ENCODE results near the gene HOXA7. TPM values are rescaled to one million over a fixed set of nuclear protein-coding genes. Genes with fewer than 3 reads are reported as not detected.

Gene HOXA7
- total and polyA plus RNA-seq, 10 of the 15 experiments (the other 5 are each of a cell fraction or from before 2014, with no cell fraction given), result not detected

- intact Hi-C loops (cut with micrococcal nuclease; ENCODE audit: unreplicated experiment), result no loop called here
- Histone ChIP-seq H3K27ac (ENCODE audit: control insufficient read depth, insufficient read depth) (no peak overlapping the region), H3K79me2 (ENCODE audit: control insufficient read depth, insufficient read depth, low read length) (no peaks in the 10 kb centered on the region), H3K4me3 (no peak overlapping the region), H4K20me1 (ENCODE audit: control insufficient read depth, insufficient read depth) (no peaks in the 10 kb centered on the region), H3K9ac (ENCODE audit: control insufficient read depth, insufficient read depth, low read length) (no peak overlapping the region), H2AFZ (ENCODE audit: control insufficient read depth, low read depth, low read length) (no peak overlapping the region), H3K4me1 (ENCODE audit: control insufficient read depth, insufficient read depth, low read length) (no peaks in the 10 kb centered on the region), H3K9me3 (replicated peaks; ENCODE audit: control insufficient read depth, insufficient read depth, low read length) (no peaks in the 10 kb centered on the region; the same call in 2 of the 3 replicates), H3K27me3 (replicated peaks in 1 of 2; ENCODE audit: control insufficient read depth in 2 of 2, insufficient read depth in 2 of 2, low read length in 1 of 2) (peaks cover 28 to 38% of the 10 kb centered on the region in 2 experiments), H3K4me2 (ENCODE audit: control insufficient read depth, insufficient read depth) (no peak overlapping the region), H3K36me3 (ENCODE audit: control insufficient read depth in 2 of 2, insufficient read depth in 2 of 2, low read length in 1 of 2) (no peaks in the 10 kb centered on the region; a peak in 1 of 4 replicates)
- no peak for FAIRE-seq
- ChIA-PET RAD21 (ENCODE audit: unreplicated experiment) (no interaction called here), CTCF (no interaction called here), POLR2A (no interaction called here), SMC1A (ENCODE audit: uncharacterized antibody, unreplicated experiment) (no interaction called here)
- in situ Hi-C loops (cut with MboI), result loop anchor here (25.0 kb wide), 1 partner anchor 1084 kb away; no protein-coding TSS in a partner anchor
- ATAC-seq, result no peak; the same call in 1 of the 3 replicates
- DNase-seq (ENCODE audit: low read depth, low spot score), result no peak
- no TSS peak for BruUV-seq (replicated peaks)
- WGBS (ENCODE audit: insufficient coverage, insufficient replicate concordance, low lambda C conversion rate, missing lambda C conversion rate), result 46% methylated on average over 8 of the region's 8 CpGs
- TF ChIP-seq NFYA (IDR thresholded peaks at IDR 0.05; ENCODE audit: borderline replicate concordance, low read depth, low read length) (no peak), ZNF217 (IDR thresholded peaks at IDR 0.05) (no peak), CREM (IDR thresholded peaks at IDR 0.05; ENCODE audit: low read depth) (no peak), NFXL1 (IDR thresholded peaks at IDR 0.05; ENCODE audit: borderline replicate concordance) (no peak), SIN3A (IDR thresholded peaks at IDR 0.05; ENCODE audit: low read depth, low read length) (no peak), CREB1 (IDR thresholded peaks at IDR 0.05; ENCODE audit: low read depth) (no peak), CHD2 (IDR thresholded peaks at IDR 0.05; ENCODE audit: borderline replicate concordance, low read depth, low read length) (no peak), E4F1 (IDR thresholded peaks at IDR 0.05; ENCODE audit: borderline replicate concordance, partially characterized antibody) (no peak), ZBED1 (IDR thresholded peaks at IDR 0.05; ENCODE audit: borderline replicate concordance) (no peak), MAX (IDR thresholded peaks at IDR 0.05; ENCODE audit: low read depth, low read length) (no peak), TCF12 (IDR thresholded peaks at IDR 0.05; ENCODE audit: low read depth, low read length) (no peak), MTA2 (IDR thresholded peaks at IDR 0.05; ENCODE audit: low read depth) (no peak), NR2C1 (IDR thresholded peaks at IDR 0.05) (no peak), STAT1 (conservative IDR thresholded peaks at IDR 0.05) (no peak), EP300 (IDR thresholded peaks at IDR 0.05; ENCODE audit: borderline replicate concordance in 1 of 2, control insufficient read depth in 1 of 2, low read depth in 2 of 2, low read length in 2 of 2) (no peak)
- TF ChIP-seq, protein P1, sequence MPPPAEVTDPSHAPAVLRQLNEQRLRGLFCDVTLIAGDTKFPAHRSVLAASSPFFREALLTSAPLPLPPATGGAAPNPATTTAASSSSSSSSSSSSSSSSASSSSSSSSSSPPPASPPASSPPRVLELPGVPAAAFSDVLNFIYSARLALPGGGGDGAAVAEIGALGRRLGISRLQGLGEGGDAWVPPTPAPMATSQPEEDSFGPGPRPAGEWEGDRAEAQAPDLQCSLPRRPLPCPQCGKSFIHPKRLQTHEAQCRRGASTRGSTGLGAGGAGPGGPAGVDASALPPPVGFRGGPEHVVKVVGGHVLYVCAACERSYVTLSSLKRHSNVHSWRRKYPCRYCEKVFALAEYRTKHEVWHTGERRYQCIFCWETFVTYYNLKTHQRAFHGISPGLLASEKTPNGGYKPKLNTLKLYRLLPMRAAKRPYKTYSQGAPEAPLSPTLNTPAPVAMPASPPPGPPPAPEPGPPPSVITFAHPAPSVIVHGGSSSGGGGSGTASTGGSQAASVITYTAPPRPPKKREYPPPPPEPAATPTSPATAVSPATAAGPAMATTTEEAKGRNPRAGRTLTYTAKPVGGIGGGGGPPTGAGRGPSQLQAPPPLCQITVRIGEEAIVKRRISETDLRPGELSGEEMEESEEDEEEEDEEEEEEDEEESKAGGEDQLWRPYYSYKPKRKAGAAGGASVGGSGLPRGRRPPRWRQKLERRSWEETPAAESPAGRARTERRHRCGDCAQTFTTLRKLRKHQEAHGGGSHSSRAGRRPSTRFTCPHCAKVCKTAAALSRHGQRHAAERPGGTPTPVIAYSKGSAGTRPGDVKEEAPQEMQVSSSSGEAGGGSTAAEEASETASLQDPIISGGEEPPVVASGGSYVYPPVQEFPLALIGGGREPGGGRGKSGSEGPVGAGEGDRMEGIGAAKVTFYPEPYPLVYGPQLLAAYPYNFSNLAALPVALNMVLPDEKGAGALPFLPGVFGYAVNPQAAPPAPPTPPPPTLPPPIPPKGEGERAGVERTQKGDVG (CRISPR knock-in tag; IDR thresholded peaks at IDR 0.05), result no peak
- TF ChIP-seq, protein P2, sequence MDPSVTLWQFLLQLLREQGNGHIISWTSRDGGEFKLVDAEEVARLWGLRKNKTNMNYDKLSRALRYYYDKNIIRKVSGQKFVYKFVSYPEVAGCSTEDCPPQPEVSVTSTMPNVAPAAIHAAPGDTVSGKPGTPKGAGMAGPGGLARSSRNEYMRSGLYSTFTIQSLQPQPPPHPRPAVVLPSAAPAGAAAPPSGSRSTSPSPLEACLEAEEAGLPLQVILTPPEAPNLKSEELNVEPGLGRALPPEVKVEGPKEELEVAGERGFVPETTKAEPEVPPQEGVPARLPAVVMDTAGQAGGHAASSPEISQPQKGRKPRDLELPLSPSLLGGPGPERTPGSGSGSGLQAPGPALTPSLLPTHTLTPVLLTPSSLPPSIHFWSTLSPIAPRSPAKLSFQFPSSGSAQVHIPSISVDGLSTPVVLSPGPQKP (IDR thresholded peaks at IDR 0.05; ENCODE audit: low read depth, low read length), result no peak
- TF ChIP-seq, protein P3, sequence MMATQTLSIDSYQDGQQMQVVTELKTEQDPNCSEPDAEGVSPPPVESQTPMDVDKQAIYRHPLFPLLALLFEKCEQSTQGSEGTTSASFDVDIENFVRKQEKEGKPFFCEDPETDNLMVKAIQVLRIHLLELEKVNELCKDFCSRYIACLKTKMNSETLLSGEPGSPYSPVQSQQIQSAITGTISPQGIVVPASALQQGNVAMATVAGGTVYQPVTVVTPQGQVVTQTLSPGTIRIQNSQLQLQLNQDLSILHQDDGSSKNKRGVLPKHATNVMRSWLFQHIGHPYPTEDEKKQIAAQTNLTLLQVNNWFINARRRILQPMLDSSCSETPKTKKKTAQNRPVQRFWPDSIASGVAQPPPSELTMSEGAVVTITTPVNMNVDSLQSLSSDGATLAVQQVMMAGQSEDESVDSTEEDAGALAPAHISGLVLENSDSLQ (IDR thresholded peaks at IDR 0.05), result no peak
These were observed 14.8 kb upstream of the HOXA7 start for GRCh38 chr7:27171325-27171636.
